SK-N-MC (cell line): ENCODE results near the gene SHISA7.

Source experiments
- DNase-seq: peaks from one replicate; pipeline ENCODE4 v3.0.0-alpha.2; 2011; ENCODE audit warnings: low read depth, low spot score
- H3K27ac ChIP-seq: fragments of 200-600 bp; sonication (generic); 2 replicates; pipeline ENCODE4 v1.5.1; 2016; ENCODE audit warnings: mixed run types
- H3K36me3 ChIP-seq: fragments of 200-600 bp; sonication (generic); 2 replicates; pipeline ENCODE4 v1.6.1; 2017; ENCODE audit warnings: antibody characterized with exemption, low read length, mixed read lengths; ENCODE audit not compliant: insufficient read depth
- H3K4me3 ChIP-seq: fragments of 200-600 bp; sonication (generic); 2 replicates; pipeline ENCODE4 v1.5.1; 2016
- H3K9ac ChIP-seq: fragments of 200-600 bp; sonication (generic); 2 replicates; pipeline ENCODE4 v1.8.0; 2017; ENCODE audit warnings: mixed run types, mixed read lengths; ENCODE audit not compliant: insufficient read length
- H3K9me3 ChIP-seq: fragments of 200-600 bp; sonication (generic); 2 replicates; pipeline ENCODE4 v1.6.1; 2017; ENCODE audit warnings: low read depth, mild to moderate bottlenecking, antibody characterized with exemption, low read length, moderate library complexity, mixed read lengths
- EZH2 ChIP-seq: fragments of 200-600 bp; sonication (generic); IDR thresholded peaks from one replicate; pipeline ENCODE4 v1.6.1; 2017; ENCODE audit warnings: antibody characterized with exemption
- FOXP2 ChIP-seq: optimal IDR thresholded peaks from 2 replicates; pipeline ENCODE3; 2011; ENCODE audit warnings: mild to moderate bottlenecking, moderate library complexity; ENCODE audit not compliant: insufficient read depth; ENCODE audit errors: extremely low read length, control extremely low read depth
- POLR2AphosphoS5 ChIP-seq: IDR thresholded peaks from 2 replicates; pipeline ENCODE4 v1.6.1; 2012; ENCODE audit warnings: mild to moderate bottlenecking, low read depth, low read length, borderline replicate concordance

The SHISA7 gene

GRCh38 chr19:55487924-55488687, 45.0 kb upstream of the SHISA7 start, which contains the start of gene SSC5D:
TSS of gene SSC5D (plus strand) at chr19:55488436. CDS start at chr19:55488590, 154 bp downstream.
- TF ChIP-seq EZH2 (no peak), POLR2AphosphoS5 (no peak), FOXP2 (no peak)
- H3K27ac ChIP-seq = peak within 1 kb of the TSS; percentile 77; the same call in 1 of the 2 replicates
- peak within 1 kb of the TSS; percentile 22 for H3K9ac ChIP-seq
- H3K9me3 ChIP-seq = no peaks in the 10 kb centered on the region
- DNase-seq = no peak
- no peaks in the 10 kb centered on the region for H3K36me3 ChIP-seq
- H3K4me3 ChIP-seq = no peak within 1 kb of the TSS

DNA sequence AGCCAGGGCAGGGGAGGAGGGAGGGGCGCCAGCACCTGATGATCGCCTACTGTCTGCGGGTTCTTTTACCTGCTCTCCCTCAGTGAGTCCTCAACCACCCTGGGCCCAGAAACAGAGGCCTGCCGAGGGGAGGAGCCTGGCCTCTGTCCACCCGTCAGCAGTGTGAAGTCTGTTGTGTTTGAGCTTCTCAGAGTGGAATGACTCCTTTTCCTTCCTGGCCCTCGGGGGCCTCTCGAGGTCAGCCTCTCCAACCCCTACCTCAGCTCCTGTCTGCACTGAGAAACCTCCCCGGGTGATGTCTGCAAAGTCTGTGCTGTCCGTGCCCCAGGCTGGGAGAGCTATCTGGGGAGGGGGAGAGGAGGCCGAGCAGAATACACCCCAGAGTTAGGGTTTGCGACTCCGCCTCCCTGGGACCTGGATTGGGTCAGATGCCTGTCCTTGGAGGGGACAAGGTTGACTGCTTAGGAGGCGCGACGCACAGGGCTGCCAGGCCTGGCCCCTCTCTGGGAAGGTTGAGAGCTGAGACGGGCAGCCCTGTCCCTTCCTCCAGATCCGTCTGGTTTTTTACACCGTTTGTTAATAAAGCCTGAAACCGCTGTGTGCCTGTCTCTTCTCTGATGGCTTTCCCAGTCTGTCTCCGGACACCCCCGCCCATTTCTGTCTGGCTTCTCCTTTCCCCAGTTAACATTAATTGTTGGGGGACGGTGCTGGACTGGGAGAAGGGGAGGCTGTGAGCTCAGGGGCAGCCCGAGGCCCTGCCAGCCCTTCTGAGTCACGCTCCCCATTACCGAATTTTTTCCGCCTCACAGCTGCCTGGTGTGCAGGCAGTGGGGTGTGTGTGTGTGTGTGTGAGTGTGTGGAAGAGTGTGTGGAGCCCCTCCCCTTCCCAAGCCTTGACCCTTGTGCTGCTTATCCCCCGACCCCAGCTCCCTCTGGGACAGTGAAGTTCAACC, 44.1 kb upstream of the SHISA7 start:
- Histone ChIP-seq H3K9me3 (no peaks in the 10 kb centered on the region), H3K27ac (peak overlapping the region; percentile 77; the same call in 1 of the 2 replicates), H3K9ac (peak overlapping the region; percentile 22), H3K36me3 (no peaks in the 10 kb centered on the region), H3K4me3 (no peak overlapping the region)
- TF ChIP-seq POLR2AphosphoS5 (no peak), FOXP2 (no peak), EZH2 (no peak)
- DNase-seq = no peak

DNA sequence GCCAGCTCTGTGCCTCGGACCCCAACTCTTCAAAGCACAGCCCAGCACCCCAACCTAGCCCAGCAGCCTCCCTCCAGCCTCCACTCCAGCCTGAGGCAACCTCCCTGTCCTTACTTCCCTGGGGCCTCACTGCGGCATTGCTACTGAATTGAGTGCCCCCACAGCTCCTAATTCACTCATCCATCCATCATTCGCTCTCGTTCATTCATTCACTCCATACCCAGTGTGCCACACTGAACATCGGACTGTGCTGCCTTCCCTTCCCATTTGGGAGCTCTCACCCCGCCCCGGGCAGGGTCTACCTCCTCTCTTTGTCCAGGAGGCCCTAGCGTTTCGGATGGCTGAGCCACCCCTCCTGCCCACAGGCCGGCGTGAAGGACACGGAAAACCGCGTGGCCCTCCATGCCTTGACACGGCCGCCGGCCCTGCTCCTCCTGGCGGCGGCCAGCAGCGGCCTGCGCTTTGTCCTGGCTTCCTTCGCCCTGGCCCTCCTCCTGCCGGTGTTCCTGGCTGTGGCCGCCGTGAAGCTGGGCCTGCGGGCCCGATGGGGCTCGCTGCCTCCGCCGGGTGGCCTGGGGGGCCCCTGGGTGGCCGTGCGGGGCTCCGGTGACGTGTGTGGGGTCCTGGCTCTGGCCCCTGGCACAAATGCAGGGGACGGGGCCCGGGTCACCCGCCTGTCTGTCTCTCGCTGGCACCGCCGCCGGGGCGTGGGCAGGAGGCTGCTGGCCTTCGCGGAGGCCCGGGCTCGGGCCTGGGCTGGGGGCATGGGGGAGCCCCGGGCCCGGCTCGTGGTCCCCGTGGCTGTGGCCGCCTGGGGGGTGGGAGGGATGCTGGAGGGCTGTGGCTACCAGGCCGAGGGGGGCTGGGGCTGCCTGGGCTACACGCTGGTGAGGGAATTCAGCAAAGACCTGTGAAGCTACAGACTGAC, 43.2 kb upstream of the SHISA7 start:
- H3K27ac ChIP-seq = no peak overlapping the region
- H3K36me3 ChIP-seq = no peaks in the 10 kb centered on the region
- no peaks in the 10 kb centered on the region for H3K9me3 ChIP-seq
- H3K9ac ChIP-seq = no peak overlapping the region
- H3K4me3 ChIP-seq = peak overlapping the region; percentile 86
- no peak for DNase-seq
- TF ChIP-seq POLR2AphosphoS5 (no peak), EZH2 (no peak), FOXP2 (no peak)

- H3K9ac ChIP-seq = peak overlapping the region; percentile 80
- no peaks in the 10 kb centered on the region for H3K9me3 ChIP-seq
- no peak for DNase-seq
- TF ChIP-seq POLR2AphosphoS5 (no peak), FOXP2 (no peak), EZH2 (no peak)
- H3K4me3 ChIP-seq = peak overlapping the region; percentile 86
- H3K27ac ChIP-seq = peak overlapping the region; percentile 51; the same call in 1 of the 2 replicates
- H3K36me3 ChIP-seq = no peaks in the 10 kb centered on the region
Measured at GRCh38 chr19:55485439-55486011, 42.4 kb upstream of the SHISA7 start.

GRCh38 chr19:55484593-55485438, 41.7 kb upstream of the SHISA7 start, which contains the start of gene NAT14:
TSS of gene NAT14 (plus strand) at chr19:55485188. CDS start at chr19:55485709, 521 bp downstream.
- DNase-seq = no peak
- Histone ChIP-seq H3K9me3 (no peaks in the 10 kb centered on the region), H3K9ac (peak within 1 kb of the TSS; percentile 80), H3K36me3 (no peaks in the 10 kb centered on the region), H3K27ac (peak within 1 kb of the TSS; percentile 51; the same call in 1 of the 2 replicates), H3K4me3 (peak within 1 kb of the TSS; percentile 86)
- no peak for TF ChIP-seq EZH2
- TF ChIP-seq POLR2AphosphoS5 = peak; percentile 88

DNA sequence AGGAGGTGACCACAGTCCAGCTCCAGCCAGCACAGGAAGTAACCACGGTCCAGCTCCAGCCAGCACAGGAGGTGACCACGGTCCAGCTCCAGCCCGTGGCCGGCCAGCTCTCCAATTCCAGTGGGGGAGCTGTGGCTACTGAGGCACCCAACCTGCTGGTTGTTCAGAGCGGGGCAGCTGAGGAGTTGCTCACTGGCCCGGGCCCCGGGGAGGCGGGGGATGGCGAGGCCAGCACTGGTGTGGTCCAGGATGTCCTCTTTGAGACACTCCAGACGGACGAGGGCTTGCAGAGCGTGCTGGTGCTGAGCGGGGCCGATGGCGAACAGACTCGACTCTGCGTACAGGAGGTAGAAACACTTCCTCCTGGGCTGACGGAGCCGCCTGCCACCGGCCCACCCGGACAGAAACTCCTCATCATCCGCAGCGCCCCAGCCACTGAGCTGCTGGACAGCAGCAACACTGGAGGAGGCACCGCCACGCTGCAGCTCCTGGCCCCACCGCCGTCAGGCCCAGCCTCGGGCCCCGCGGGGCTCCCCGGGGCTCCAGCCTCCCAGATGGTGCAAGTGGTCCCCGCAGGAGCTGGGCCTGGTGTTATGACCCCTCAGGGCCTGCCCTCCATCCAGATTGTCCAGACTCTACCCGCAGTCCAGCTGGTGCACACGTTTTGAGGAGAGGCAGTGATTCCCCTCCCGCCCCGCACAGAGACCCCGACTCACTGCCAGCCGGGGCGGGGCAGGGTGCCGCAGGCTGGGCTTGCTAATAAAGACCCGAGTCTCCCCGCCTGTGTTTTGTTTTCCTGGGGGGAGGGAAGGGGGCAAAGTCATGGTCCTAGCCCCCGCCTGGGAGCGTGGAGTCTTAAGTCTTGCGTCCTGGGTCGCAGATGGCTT, 40.8 kb upstream of the SHISA7 start:
- Histone ChIP-seq H3K4me3 (peak overlapping the region; percentile 86), H3K36me3 (no peaks in the 10 kb centered on the region), H3K9ac (no peak overlapping the region), H3K27ac (no peak overlapping the region), H3K9me3 (no peaks in the 10 kb centered on the region)
- TF ChIP-seq EZH2 (no peak), FOXP2 (no peak), POLR2AphosphoS5 (no peak)
- no peak for DNase-seq
